Activated CD8-positive, alpha-beta T cell treated with anti-CD3 and anti-CD28 coated beads, Interleukin-2, amount 10 ng/mL, durations not matched to agents 7 days and 5 days (primary cell): ENCODE results near the gene CCHCR1. TPM values are rescaled to one million over a fixed set of nuclear protein-coding genes. Genes with fewer than 3 reads are reported as not detected.

Experiments used
- ATAC-seq: fragments of 150-1000 bp; cut with Tn5 transposase; one replicate; pipeline ENCODE4 v1.10.0; 2021; ENCODE audit warnings: moderate library complexity
- CTCF ChIA-PET: fragments of 350-600 bp; sonication (Branson Sonifier 250); formaldehyde crosslinking; loops from one replicate; lab custom pipeline; 2021; ENCODE audit warnings: antibody characterized with exemption; lab: Charles Lee
- POLR2A ChIA-PET: fragments of 350-600 bp; sonication (Branson Sonifier 250); formaldehyde crosslinking; loops from one replicate; lab custom pipeline; 2021; ENCODE audit warnings: antibody characterized with exemption; lab: Charles Lee
- DNase-seq: peaks from one replicate; pipeline ENCODE4 v3.0.0-alpha.2; 2020
- H3K27ac Mint-ChIP-seq: one replicate; pipeline ENCODE4 v1.8.0; 2021; ENCODE audit warnings: mild to moderate bottlenecking, mixed read lengths
- H3K27me3 Mint-ChIP-seq: one replicate; pipeline ENCODE4 v1.8.0; 2021; ENCODE audit warnings: low read depth, mixed read lengths
- H3K36me3 Mint-ChIP-seq: one replicate; pipeline ENCODE4 v1.8.0; 2021; ENCODE audit warnings: low read depth, mixed read lengths
- H3K4me1 Mint-ChIP-seq: one replicate; pipeline ENCODE4 v1.8.0; 2021; ENCODE audit warnings: low read depth, mixed read lengths
- H3K4me3 Mint-ChIP-seq: one replicate; pipeline ENCODE4 v1.8.0; 2021; ENCODE audit warnings: mild to moderate bottlenecking, mixed read lengths
- H3K9me3 Mint-ChIP-seq: one replicate; pipeline ENCODE4 v1.8.0; 2022; ENCODE audit warnings: mixed read lengths; ENCODE audit not compliant: insufficient read depth
- total RNA-seq, 2 experiments: library from RNA; stranded (reverse); gene quantifications; one replicate each; pipeline ENCODE4 v1.2.3, GENCODE V29; 2021

CCHCR1 gene
- total RNA-seq, 2 experiments from 2014 or later = 36.5 to 41.9 TPM

- ATAC-seq (no peak), DNase-seq (no peak)
- Mint-ChIP-seq H3K27ac (no peak overlapping the region), H3K4me3 (no peak overlapping the region), H3K27me3 (peaks cover 9% of the 10 kb centered on the region), H3K9me3 (no peaks in the 10 kb centered on the region), H3K36me3 (no peaks in the 10 kb centered on the region), H3K4me1 (no peaks in the 10 kb centered on the region)
- POLR2A ChIA-PET = no interaction called here
- CTCF ChIA-PET = interaction anchor here (1.1 to 2.1 kb wide), 2 partner anchors 46 to 67 kb away, joined by 3 to 5 read pairs; no protein-coding TSS in a partner anchor
These were observed 31.8 kb downstream of the CCHCR1 start for GRCh38 chr6:31125586-31126363.

- Mint-ChIP-seq H3K4me3 (no peak overlapping the region), H3K9me3 (no peaks in the 10 kb centered on the region), H3K27me3 (peaks cover 9% of the 10 kb centered on the region), H3K36me3 (no peaks in the 10 kb centered on the region), H3K27ac (no peak overlapping the region), H3K4me1 (no peaks in the 10 kb centered on the region)
- POLR2A ChIA-PET = no interaction called here
- no peak for DNase-seq
- ATAC-seq = no peak
- CTCF ChIA-PET = no interaction called here
These were observed 32.4 kb downstream of the CCHCR1 start for GRCh38 chr6:31125162-31125561.

- ChIA-PET CTCF (interaction anchor here (1.2 kb wide), 1 partner anchor 9 kb away, joined by 3 read pairs; no protein-coding TSS in a partner anchor), POLR2A (no interaction called here)
- no peaks in the 10 kb centered on the region for H3K4me1 Mint-ChIP-seq
- ATAC-seq (peak; percentile 28), DNase-seq (no peak)
- H3K4me3 Mint-ChIP-seq = no peak overlapping the region
- no peak overlapping the region for H3K27ac Mint-ChIP-seq
- no peaks in the 10 kb centered on the region for H3K9me3 Mint-ChIP-seq
- peaks cover 4% of the 10 kb centered on the region for H3K27me3 Mint-ChIP-seq
- H3K36me3 Mint-ChIP-seq = no peaks in the 10 kb centered on the region
These were observed 34.6 kb downstream of the CCHCR1 start for GRCh38 chr6:31122791-31123706.

GRCh38 chr6:31121131-31121790 is 36.3 kb downstream of the CCHCR1 start:
- no peak for ATAC-seq
- H3K4me1 Mint-ChIP-seq = no peaks in the 10 kb centered on the region
- POLR2A ChIA-PET = no interaction called here
- DNase-seq = no peak
- H3K4me3 Mint-ChIP-seq = no peak overlapping the region
- no peaks in the 10 kb centered on the region for H3K36me3 Mint-ChIP-seq
- no peak overlapping the region for H3K27ac Mint-ChIP-seq
- CTCF ChIA-PET = interaction anchor here (1.0 to 1.3 kb wide), 3 partner anchors 8 to 34 kb away, joined by 3 read pairs; no protein-coding TSS in a partner anchor
- H3K27me3 Mint-ChIP-seq = peaks cover 4% of the 10 kb centered on the region
- H3K9me3 Mint-ChIP-seq = no peaks in the 10 kb centered on the region

GRCh38 chr6:31120151-31120915 is 37.3 kb downstream of the CCHCR1 start, which contains the start of gene CDSN:
Gene CDSN, minus strand, starts transcription at chr6:31120446. Its CDS starts 27 bp downstream, at chr6:31120419.
- Mint-ChIP-seq H3K27ac (no peak within 1 kb of the TSS), H3K36me3 (no peaks in the 10 kb centered on the region), H3K27me3 (peaks cover 3% of the 10 kb centered on the region), H3K9me3 (no peaks in the 10 kb centered on the region), H3K4me3 (no peak within 1 kb of the TSS), H3K4me1 (no peaks in the 10 kb centered on the region)
- ChIA-PET POLR2A (no interaction called here), CTCF (interaction anchor here (1.3 to 2.3 kb wide), 2 partner anchors 9 to 33 kb away, joined by 3 to 8 read pairs; no protein-coding TSS in a partner anchor)
- no peak for DNase-seq
- no peak for ATAC-seq

GRCh38 chr6:31118178-31118577 is 39.4 kb downstream of the CCHCR1 start:
- H3K9me3 Mint-ChIP-seq = no peaks in the 10 kb centered on the region
- peaks cover 8% of the 10 kb centered on the region for H3K27me3 Mint-ChIP-seq
- H3K4me3 Mint-ChIP-seq = no peak overlapping the region
- H3K27ac Mint-ChIP-seq = no peak overlapping the region
- POLR2A ChIA-PET = interaction anchor here (0.6 kb wide), 1 partner anchor 28 kb away, joined by 3 read pairs; no protein-coding TSS in a partner anchor
- no peaks in the 10 kb centered on the region for H3K4me1 Mint-ChIP-seq
- ATAC-seq (no peak), DNase-seq (no peak)
- no peaks in the 10 kb centered on the region for H3K36me3 Mint-ChIP-seq
- CTCF ChIA-PET = interaction anchor here (0.5 to 2.3 kb wide), 3 partner anchors 12 to 39 kb away, joined by 3 to 8 read pairs (median 4); no protein-coding TSS in a partner anchor

- no peaks in the 10 kb centered on the region for H3K4me1 Mint-ChIP-seq
- H3K4me3 Mint-ChIP-seq = no peak overlapping the region
- no peak for ATAC-seq
- POLR2A ChIA-PET = no interaction called here
- CTCF ChIA-PET = interaction anchor here (1.7 kb wide), 1 partner anchor 29 kb away, joined by 6 read pairs; no protein-coding TSS in a partner anchor
- peaks cover 8% of the 10 kb centered on the region for H3K27me3 Mint-ChIP-seq
- H3K9me3 Mint-ChIP-seq = no peaks in the 10 kb centered on the region
- DNase-seq = no peak
- no peak overlapping the region for H3K27ac Mint-ChIP-seq
- no peaks in the 10 kb centered on the region for H3K36me3 Mint-ChIP-seq
These were observed 40.8 kb downstream of the CCHCR1 start for GRCh38 chr6:31116661-31117385.

GRCh38 chr6:31115941-31116560 is 41.6 kb downstream of the CCHCR1 start:
- ChIA-PET CTCF (interaction anchor here (1.7 kb wide), 1 partner anchor 29 kb away, joined by 6 read pairs; no protein-coding TSS in a partner anchor), POLR2A (no interaction called here)
- Mint-ChIP-seq H3K27me3 (peaks cover 8% of the 10 kb centered on the region), H3K4me3 (no peak overlapping the region), H3K36me3 (no peaks in the 10 kb centered on the region), H3K4me1 (no peaks in the 10 kb centered on the region), H3K27ac (no peak overlapping the region), H3K9me3 (no peaks in the 10 kb centered on the region)
- ATAC-seq = no peak
- no peak for DNase-seq

- Mint-ChIP-seq H3K4me1 (no peaks in the 10 kb centered on the region), H3K4me3 (no peak overlapping the region), H3K36me3 (no peaks in the 10 kb centered on the region), H3K27ac (no peak overlapping the region), H3K9me3 (no peaks in the 10 kb centered on the region), H3K27me3 (peaks cover 12% of the 10 kb centered on the region)
- DNase-seq (no peak), ATAC-seq (no peak)
- ChIA-PET CTCF (interaction anchor here (1.7 kb wide), 1 partner anchor 28 kb away, joined by 6 read pairs; no protein-coding TSS in a partner anchor), POLR2A (no interaction called here)
These were observed 42.4 kb downstream of the CCHCR1 start for GRCh38 chr6:31114970-31115849.
